ENCODE data around the gene TRAP1.

Gene TRAP1

DNA sequence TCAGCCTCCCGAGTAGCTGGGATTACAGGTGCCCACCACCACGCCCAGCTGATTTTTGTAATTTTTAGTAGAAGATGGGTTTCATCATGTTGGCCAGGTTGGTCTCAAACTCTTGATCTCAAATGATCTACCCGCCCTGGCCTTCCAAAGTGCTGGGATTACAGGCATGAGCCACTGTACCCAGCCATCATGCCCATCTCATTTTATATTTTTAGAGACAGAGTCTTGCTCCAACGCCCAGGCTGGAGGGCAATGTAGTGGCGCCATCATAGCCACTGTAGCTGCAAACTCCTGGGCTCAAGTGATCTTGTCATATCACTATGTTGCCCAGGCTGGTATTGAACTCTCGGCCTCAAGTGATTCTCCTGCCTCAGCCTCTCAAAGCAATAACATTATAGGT, 43.2 kb upstream of the TRAP1 start:
- Histone ChIP-seq H3K4me1 (ENCODE audit: control insufficient read depth in 1 of 2, insufficient read depth in 1 of 2, low read depth in 1 of 2, low read length in 1 of 2) (no peaks in the 10 kb centered on the region), H3K27ac (no peak overlapping the region), H3K36me3 (peaks cover 97% of the 10 kb centered on the region), H3K27me3 (no peaks in the 10 kb centered on the region), H3K9me3 (no peaks in the 10 kb centered on the region), H3K4me3 (ENCODE audit: low read depth in 1 of 2, low read length in 1 of 2) (no peak overlapping the region)
- TF ChIP-seq, protein P1, sequence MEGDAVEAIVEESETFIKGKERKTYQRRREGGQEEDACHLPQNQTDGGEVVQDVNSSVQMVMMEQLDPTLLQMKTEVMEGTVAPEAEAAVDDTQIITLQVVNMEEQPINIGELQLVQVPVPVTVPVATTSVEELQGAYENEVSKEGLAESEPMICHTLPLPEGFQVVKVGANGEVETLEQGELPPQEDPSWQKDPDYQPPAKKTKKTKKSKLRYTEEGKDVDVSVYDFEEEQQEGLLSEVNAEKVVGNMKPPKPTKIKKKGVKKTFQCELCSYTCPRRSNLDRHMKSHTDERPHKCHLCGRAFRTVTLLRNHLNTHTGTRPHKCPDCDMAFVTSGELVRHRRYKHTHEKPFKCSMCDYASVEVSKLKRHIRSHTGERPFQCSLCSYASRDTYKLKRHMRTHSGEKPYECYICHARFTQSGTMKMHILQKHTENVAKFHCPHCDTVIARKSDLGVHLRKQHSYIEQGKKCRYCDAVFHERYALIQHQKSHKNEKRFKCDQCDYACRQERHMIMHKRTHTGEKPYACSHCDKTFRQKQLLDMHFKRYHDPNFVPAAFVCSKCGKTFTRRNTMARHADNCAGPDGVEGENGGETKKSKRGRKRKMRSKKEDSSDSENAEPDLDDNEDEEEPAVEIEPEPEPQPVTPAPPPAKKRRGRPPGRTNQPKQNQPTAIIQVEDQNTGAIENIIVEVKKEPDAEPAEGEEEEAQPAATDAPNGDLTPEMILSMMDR (IDR thresholded peaks at IDR 0.05): no peak

DNA sequence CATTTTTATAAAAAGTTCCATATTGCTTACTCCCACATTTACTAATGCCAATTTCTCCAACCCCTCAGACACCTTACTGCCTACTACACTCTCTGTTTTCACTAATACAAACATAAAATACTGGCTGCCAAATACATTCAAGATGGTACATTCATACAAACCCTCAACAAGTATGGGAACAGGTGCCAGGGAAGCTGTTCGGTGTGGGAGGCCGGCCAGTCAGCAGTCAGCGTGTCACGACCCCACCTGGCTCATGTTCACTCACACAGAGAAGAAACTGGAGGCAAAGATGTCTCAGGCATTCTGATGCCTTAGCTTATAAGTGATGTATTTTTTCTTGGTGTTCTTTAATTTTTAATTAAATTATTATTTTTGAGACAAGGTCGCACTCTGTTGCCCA, 42.4 kb upstream of the TRAP1 start:
- H3K4me1 ChIP-seq (ENCODE audit: control insufficient read depth in 1 of 2, insufficient read depth in 1 of 2, low read depth in 1 of 2, low read length in 1 of 2): no peaks in the 10 kb centered on the region

DNA sequence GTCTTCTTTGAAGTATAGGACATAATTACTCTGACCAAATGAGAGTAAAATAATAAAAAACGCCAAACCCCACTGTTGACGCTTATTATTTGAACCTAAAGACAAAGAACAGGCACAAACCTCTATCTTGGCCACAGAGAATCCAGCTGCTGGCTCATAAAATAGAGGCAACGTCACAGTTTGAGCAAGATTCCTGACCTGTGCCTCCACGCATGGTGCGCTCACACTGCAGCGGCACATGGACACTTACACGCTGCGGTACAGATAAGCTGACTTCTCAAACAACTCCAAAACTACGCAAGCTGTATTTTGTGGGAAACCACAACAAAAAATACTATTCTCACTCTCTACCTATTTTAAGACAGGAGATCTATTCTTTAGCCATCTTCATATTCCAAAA, 38.8 kb upstream of the TRAP1 start:
- TF ChIP-seq, protein P1 (IDR thresholded peaks at IDR 0.05): no peak
- H3K9me3 ChIP-seq: no peaks in the 10 kb centered on the region
- H3K36me3 ChIP-seq: peaks cover 94% of the 10 kb centered on the region
- no peak overlapping the region for H3K27ac ChIP-seq
- no peaks in the 10 kb centered on the region for H3K4me1 ChIP-seq (ENCODE audit: control insufficient read depth in 1 of 2, insufficient read depth in 1 of 2, low read depth in 1 of 2, low read length in 1 of 2)
- no peaks in the 10 kb centered on the region for H3K27me3 ChIP-seq
- no peak overlapping the region for H3K4me3 ChIP-seq (ENCODE audit: low read depth in 1 of 2, low read length in 1 of 2)

More for the DNA sequence above, 42.4 kb upstream of the TRAP1 start:
- Histone ChIP-seq H3K27ac (no peak overlapping the region), H3K9me3 (no peaks in the 10 kb centered on the region), H3K27me3 (no peaks in the 10 kb centered on the region), H3K4me3 (ENCODE audit: low read depth in 1 of 2, low read length in 1 of 2) (no peak overlapping the region), H3K36me3 (peaks cover 97% of the 10 kb centered on the region)
- TF ChIP-seq, protein P1 (IDR thresholded peaks at IDR 0.05): no peak

DNA sequence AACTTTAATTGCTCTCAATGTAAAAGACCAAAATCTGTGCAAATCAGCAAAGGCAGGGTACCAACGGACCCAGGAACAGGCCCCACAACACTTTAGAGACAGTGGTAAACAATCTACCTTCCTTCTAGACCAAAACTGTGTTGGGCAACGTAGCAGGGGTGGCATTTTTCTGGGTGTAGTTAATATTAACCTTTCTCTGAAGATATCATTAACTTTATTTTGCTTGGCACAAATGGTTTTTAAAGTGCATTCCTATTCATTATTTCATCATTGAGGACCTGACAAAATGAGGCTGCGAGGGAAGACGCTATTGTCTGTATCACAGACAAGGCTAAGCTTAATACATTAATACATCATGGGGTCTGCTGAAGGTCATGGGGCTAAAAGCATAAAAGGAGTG, 37.9 kb upstream of the TRAP1 start:
- no peak overlapping the region for H3K27ac ChIP-seq
- H3K36me3 ChIP-seq: peaks cover 95% of the 10 kb centered on the region
- H3K4me3 ChIP-seq (ENCODE audit: low read depth in 1 of 2, low read length in 1 of 2): no peak overlapping the region
- no peaks in the 10 kb centered on the region for H3K4me1 ChIP-seq (ENCODE audit: control insufficient read depth in 1 of 2, insufficient read depth in 1 of 2, low read depth in 1 of 2, low read length in 1 of 2)
- no peaks in the 10 kb centered on the region for H3K27me3 ChIP-seq
- no peaks in the 10 kb centered on the region for H3K9me3 ChIP-seq
- TF ChIP-seq, protein P1 (IDR thresholded peaks at IDR 0.05): no peak

DNA sequence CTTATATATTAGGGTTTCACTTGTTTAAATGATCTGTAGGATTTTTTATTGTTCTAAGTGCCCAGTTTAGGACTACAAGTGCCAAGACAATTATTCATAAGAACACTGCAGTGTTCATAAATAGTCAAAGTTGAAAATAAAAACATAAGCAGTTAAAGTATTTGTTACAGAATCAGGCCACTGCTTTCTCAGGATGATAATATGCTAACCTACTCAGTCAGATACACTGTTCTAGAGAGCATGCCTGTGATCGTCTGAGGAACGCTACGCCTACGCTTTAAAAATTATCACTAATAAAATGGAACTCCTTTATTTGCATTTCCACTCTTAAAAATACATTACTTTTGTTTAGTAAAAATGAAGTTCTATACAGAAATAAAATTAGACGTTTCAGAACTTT, 37.4 kb upstream of the TRAP1 start:
- H3K9me3 ChIP-seq: no peaks in the 10 kb centered on the region
- no peaks in the 10 kb centered on the region for H3K4me1 ChIP-seq (ENCODE audit: control insufficient read depth in 1 of 2, insufficient read depth in 1 of 2, low read depth in 1 of 2, low read length in 1 of 2)
- H3K36me3 ChIP-seq: peaks cover 95% of the 10 kb centered on the region
- no peaks in the 10 kb centered on the region for H3K27me3 ChIP-seq
- no peak overlapping the region for H3K4me3 ChIP-seq (ENCODE audit: low read depth in 1 of 2, low read length in 1 of 2)
- TF ChIP-seq, protein P1 (IDR thresholded peaks at IDR 0.05): no peak
- no peak overlapping the region for H3K27ac ChIP-seq

All from neutrophil (primary cell).